ENCODE measurements around the gene VILL.

The VILL gene

GRCh38 chr3:37991109-37991508 lies 523 bp downstream of the VILL start:
- ATAC-seq (ENCODE audit: insufficient read depth, low read depth) (no peak), DNase-seq (no peak)
- H4K20me1 ChIP-seq (ENCODE audit: insufficient read depth, low read length): no peaks in the 10 kb centered on the region
- H3K9ac ChIP-seq (ENCODE audit: low read depth, low read length): no peak overlapping the region
- H2AFZ ChIP-seq (ENCODE audit: low read depth, low read length): no peak overlapping the region
- peaks cover 10% of the 10 kb centered on the region for H3K36me3 ChIP-seq (ENCODE audit: insufficient read depth, low read length)
- no peaks in the 10 kb centered on the region for H3K9me3 ChIP-seq (ENCODE audit: insufficient read depth, low read length, severe bottlenecking)
- no peak overlapping the region for H3K4me3 ChIP-seq (ENCODE audit: low read depth in 1 of 2, low read length in 2 of 2)
- H3K4me2 ChIP-seq (ENCODE audit: insufficient read depth, low read length): no peak overlapping the region
- peaks cover 18% of the 10 kb centered on the region for H3K79me2 ChIP-seq (ENCODE audit: insufficient read depth, low read length)
- peaks cover 24% of the 10 kb centered on the region for H3K4me1 ChIP-seq (ENCODE audit: insufficient read depth, low read length)
- TF ChIP-seq EZH2 (IDR thresholded peaks at IDR 0.05; ENCODE audit: borderline replicate concordance, low read depth, low read length, severe bottlenecking) (no peak), CTCF (IDR thresholded peaks at IDR 0.05; ENCODE audit: borderline replicate concordance, extremely low read depth, low read length, poor library complexity, severe bottlenecking) (no peak)
- H3K27ac ChIP-seq (ENCODE audit: low read length): no peak overlapping the region
- H3K27me3 ChIP-seq (ENCODE audit: insufficient read depth, low read length, poor library complexity): no peaks in the 10 kb centered on the region

DNA sequence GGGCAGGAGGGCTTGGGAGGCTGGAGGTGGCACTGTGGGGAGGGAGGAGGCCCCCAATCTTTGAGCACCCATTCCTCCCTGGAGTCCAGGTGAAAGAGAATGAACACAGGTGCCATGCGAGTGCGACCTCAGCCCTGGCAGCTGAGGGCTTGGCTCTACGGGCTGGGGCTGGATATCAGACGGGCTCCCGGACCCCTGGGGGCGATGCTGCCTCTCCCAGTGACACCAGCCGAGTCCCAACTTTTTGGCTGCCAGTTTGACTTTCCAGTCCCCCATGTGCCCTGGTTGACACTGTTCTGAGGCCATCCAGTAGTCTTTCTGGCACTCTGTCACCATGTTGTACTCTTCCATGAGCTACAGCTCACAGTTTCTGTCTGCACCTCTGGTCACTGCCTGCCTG lies 1.2 kb downstream of the VILL start:
- H3K27ac ChIP-seq (ENCODE audit: low read length): no peak overlapping the region
- H2AFZ ChIP-seq (ENCODE audit: low read depth, low read length): no peak overlapping the region
- H3K4me3 ChIP-seq (ENCODE audit: low read depth in 1 of 2, low read length in 2 of 2): no peak overlapping the region
- H4K20me1 ChIP-seq (ENCODE audit: insufficient read depth, low read length): no peaks in the 10 kb centered on the region
- H3K9ac ChIP-seq (ENCODE audit: low read depth, low read length): no peak overlapping the region
- peaks cover 18% of the 10 kb centered on the region for H3K79me2 ChIP-seq (ENCODE audit: insufficient read depth, low read length)
- no peak overlapping the region for H3K4me2 ChIP-seq (ENCODE audit: insufficient read depth, low read length)
- no peaks in the 10 kb centered on the region for H3K27me3 ChIP-seq (ENCODE audit: insufficient read depth, low read length, poor library complexity)
- peaks cover 17% of the 10 kb centered on the region for H3K36me3 ChIP-seq (ENCODE audit: insufficient read depth, low read length)
- peaks cover 30% of the 10 kb centered on the region for H3K4me1 ChIP-seq (ENCODE audit: insufficient read depth, low read length)
- no peak for DNase-seq
- TF ChIP-seq CTCF (IDR thresholded peaks at IDR 0.05; ENCODE audit: borderline replicate concordance, extremely low read depth, low read length, poor library complexity, severe bottlenecking) (no peak), EZH2 (IDR thresholded peaks at IDR 0.05; ENCODE audit: borderline replicate concordance, low read depth, low read length, severe bottlenecking) (no peak)
- no peak for ATAC-seq (ENCODE audit: insufficient read depth, low read depth)
- no peaks in the 10 kb centered on the region for H3K9me3 ChIP-seq (ENCODE audit: insufficient read depth, low read length, severe bottlenecking)

- H3K9ac ChIP-seq (ENCODE audit: low read depth, low read length): no peak overlapping the region
- 0 out of 2 replicates have a peak, but pooled peaks cover 5% of the 10 kb centered on the region for H4K20me1 ChIP-seq (ENCODE audit: insufficient read depth, low read length)
- H3K9me3 ChIP-seq (ENCODE audit: insufficient read depth, low read length, severe bottlenecking): no peaks in the 10 kb centered on the region
- H3K27ac ChIP-seq (ENCODE audit: low read length): no peak overlapping the region
- H3K27me3 ChIP-seq (ENCODE audit: insufficient read depth, low read length, poor library complexity): no peaks in the 10 kb centered on the region
- H2AFZ ChIP-seq (ENCODE audit: low read depth, low read length): no peak overlapping the region; the same call in 1 of the 2 replicates
- peaks cover 18% of the 10 kb centered on the region for H3K79me2 ChIP-seq (ENCODE audit: insufficient read depth, low read length)
- peak; percentile 2 for DNase-seq
- no peak for TF ChIP-seq EZH2 (IDR thresholded peaks at IDR 0.05; ENCODE audit: borderline replicate concordance, low read depth, low read length, severe bottlenecking)
- TF ChIP-seq CTCF (IDR thresholded peaks at IDR 0.05; ENCODE audit: borderline replicate concordance, extremely low read depth, low read length, poor library complexity, severe bottlenecking): no peak
- ATAC-seq (ENCODE audit: insufficient read depth, low read depth): no peak
- peaks cover 30% of the 10 kb centered on the region for H3K4me1 ChIP-seq (ENCODE audit: insufficient read depth, low read length)
- no peak overlapping the region for H3K4me2 ChIP-seq (ENCODE audit: insufficient read depth, low read length)
- peaks cover 24% of the 10 kb centered on the region for H3K36me3 ChIP-seq (ENCODE audit: insufficient read depth, low read length)
- no peak overlapping the region for H3K4me3 ChIP-seq (ENCODE audit: low read depth in 1 of 2, low read length in 2 of 2)
Observed at GRCh38 chr3:37992271-37993066, 1.9 kb downstream of the VILL start.
